22Rv1 (cell line): ENCODE data around the gene GGTLC2.

Source experiments
- ZFX ChIP-seq: fragments of 450-650 bp; IDR thresholded peaks from 2 replicates; pipeline ENCODE4 v1.6.1; 2017; ENCODE audit warnings: antibody characterized with exemption, borderline replicate concordance
- TF ChIP-seq, protein P1 (sequence below): fragments of 450-650 bp; IDR thresholded peaks from 2 replicates; pipeline ENCODE4 v1.5.1; 2017; ENCODE audit warnings: mild to moderate bottlenecking

DNA sequence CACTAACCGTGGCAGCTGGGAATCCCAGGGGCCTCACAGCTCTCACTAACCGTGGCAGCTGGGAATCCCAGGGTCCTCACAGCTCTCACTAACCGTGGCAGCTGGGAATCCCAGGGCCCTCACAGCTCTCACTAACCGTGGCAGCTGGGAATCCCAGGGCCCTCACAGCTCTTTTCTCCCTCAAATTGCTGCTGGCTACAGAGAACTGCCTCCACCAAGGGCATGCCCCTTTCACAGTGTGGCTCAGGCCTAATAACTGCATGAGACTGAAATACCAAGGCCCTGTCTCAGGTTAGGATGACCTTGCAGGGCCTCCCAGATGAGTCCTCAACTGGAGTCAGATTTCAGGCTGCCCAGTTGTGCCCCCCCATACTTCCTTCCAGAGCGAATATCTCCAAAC, 35.1 kb upstream of the GGTLC2 start:
- TF ChIP-seq, protein P1, sequence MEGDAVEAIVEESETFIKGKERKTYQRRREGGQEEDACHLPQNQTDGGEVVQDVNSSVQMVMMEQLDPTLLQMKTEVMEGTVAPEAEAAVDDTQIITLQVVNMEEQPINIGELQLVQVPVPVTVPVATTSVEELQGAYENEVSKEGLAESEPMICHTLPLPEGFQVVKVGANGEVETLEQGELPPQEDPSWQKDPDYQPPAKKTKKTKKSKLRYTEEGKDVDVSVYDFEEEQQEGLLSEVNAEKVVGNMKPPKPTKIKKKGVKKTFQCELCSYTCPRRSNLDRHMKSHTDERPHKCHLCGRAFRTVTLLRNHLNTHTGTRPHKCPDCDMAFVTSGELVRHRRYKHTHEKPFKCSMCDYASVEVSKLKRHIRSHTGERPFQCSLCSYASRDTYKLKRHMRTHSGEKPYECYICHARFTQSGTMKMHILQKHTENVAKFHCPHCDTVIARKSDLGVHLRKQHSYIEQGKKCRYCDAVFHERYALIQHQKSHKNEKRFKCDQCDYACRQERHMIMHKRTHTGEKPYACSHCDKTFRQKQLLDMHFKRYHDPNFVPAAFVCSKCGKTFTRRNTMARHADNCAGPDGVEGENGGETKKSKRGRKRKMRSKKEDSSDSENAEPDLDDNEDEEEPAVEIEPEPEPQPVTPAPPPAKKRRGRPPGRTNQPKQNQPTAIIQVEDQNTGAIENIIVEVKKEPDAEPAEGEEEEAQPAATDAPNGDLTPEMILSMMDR, result no peak
- no peak for TF ChIP-seq ZFX
